ENCODE results near the gene EEPD1.

The EEPD1 gene

DNA sequence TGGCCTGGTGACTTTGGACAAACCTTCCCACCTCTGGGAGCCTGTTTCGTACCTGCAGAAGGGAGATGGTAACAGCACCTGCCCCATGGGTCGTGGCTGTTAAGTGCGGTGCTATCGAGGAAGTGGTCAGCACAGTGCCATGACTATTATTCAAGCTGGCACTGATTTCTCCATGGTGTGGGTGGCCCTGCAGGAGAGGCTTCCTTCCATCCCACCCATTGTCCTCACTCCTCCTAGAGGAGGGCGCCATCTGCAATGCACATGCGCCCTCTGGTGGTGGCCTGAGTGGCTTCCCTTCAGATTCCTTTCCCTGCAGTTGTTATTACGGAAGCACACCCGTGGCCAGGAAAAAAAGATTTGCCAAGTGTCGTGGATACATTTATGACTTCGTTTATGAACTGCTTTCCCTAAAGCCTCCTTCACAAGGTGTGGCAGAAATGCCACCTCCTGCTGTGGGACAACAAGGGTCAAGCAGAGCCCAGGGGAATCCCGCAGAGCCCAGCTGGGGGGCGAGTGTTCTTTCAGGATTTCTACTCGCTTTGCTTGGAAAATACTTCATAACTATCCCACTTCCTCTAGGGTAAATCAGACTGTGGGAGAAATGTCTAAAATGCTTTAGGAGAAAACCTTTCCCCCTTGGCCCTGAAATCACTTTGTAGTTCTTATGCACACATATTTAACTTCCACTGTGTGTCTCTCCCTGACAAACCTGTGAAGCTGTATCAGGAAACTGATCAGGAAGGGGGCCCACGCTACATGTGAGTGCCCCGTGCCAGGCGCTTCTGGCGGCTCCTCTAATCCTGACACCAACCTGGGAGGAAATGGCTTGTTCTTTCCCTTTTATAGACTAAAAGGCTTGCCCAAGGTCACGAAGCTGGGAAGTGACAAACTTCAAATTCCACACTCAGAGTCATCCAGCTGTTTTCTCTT lies 138.6 kb downstream of the EEPD1 start:
- no peak overlapping the region for H3K27ac ChIP-seq

DNA sequence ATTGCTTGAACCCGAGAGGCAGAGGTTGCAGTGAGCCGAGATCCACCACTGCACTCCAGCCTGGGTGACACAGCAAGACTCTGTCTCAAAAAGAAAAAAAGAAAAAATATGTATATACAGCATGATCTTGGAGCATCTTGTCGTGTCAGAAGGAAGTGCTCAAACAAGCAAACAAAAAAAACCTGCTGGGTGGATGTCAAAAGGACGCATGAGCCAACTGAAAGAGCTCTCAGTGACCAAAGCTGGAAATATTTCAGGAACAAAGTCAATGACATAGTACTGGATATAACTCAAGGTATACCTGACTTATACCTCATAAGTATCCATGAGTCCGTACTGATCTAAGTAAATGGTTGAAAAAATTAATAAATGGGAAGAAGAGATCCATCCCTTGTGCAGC lies 142.0 kb downstream of the EEPD1 start:
- H3K9me3 ChIP-seq (ENCODE audit: low read depth, low read length), result no peaks in the 10 kb centered on the region
- no peak overlapping the region for H3K27ac ChIP-seq
- no peak overlapping the region for H3K9ac ChIP-seq (ENCODE audit: insufficient read length)
- TF ChIP-seq POLR2AphosphoS5 (IDR thresholded peaks at IDR 0.05; ENCODE audit: borderline replicate concordance, low read depth, low read length) (no peak), FOXP2 (optimal IDR thresholded peaks at IDR 0.05; ENCODE audit: control extremely low read depth, extremely low read length, insufficient read depth) (no peak), EZH2 (IDR thresholded peaks at IDR 0.05) (no peak)
- no peak for DNase-seq (ENCODE audit: low read depth, low spot score)
- H3K36me3 ChIP-seq (ENCODE audit: insufficient read depth, low read length), result no peaks in the 10 kb centered on the region
- H3K4me3 ChIP-seq, result no peak overlapping the region

More for the DNA sequence above, 138.6 kb downstream of the EEPD1 start:
- no peaks in the 10 kb centered on the region for H3K9me3 ChIP-seq (ENCODE audit: low read depth, low read length)
- H3K9ac ChIP-seq (ENCODE audit: insufficient read length), result peak overlapping the region; percentile 55
- H3K36me3 ChIP-seq (ENCODE audit: insufficient read depth, low read length), result no peaks in the 10 kb centered on the region
- DNase-seq (ENCODE audit: low read depth, low spot score), result peak; percentile 59
- peak overlapping the region; percentile 73 for H3K4me3 ChIP-seq
- no peak for TF ChIP-seq EZH2 (IDR thresholded peaks at IDR 0.05)
- no peak for TF ChIP-seq POLR2AphosphoS5 (IDR thresholded peaks at IDR 0.05; ENCODE audit: borderline replicate concordance, low read depth, low read length)
- no peak for TF ChIP-seq FOXP2 (optimal IDR thresholded peaks at IDR 0.05; ENCODE audit: control extremely low read depth, extremely low read length, insufficient read depth)

DNA sequence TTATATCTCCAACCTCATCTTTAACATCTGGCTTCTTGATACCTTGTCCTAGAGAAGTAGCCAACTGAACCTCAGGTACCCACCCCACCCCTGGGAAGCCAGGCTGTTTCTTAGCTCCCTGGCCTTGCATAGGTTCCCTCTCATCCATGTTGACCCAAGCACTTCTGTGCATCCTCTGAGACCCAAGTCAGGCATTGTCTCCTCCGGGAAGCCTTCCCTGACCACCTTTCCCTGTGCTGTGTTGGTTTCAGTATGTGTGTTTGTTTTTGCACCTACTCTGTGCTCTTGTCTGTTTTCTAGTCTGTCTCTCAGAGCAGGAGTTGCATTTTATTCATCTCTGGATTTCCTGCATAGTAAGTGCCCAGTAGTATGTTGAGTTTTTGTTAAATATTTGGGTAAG lies 143.2 kb downstream of the EEPD1 start:
- TF ChIP-seq FOXP2 (optimal IDR thresholded peaks at IDR 0.05; ENCODE audit: control extremely low read depth, extremely low read length, insufficient read depth), result no peak
- TF ChIP-seq POLR2AphosphoS5 (IDR thresholded peaks at IDR 0.05; ENCODE audit: borderline replicate concordance, low read depth, low read length), result no peak
- TF ChIP-seq EZH2 (IDR thresholded peaks at IDR 0.05), result no peak
- H3K36me3 ChIP-seq (ENCODE audit: insufficient read depth, low read length), result no peaks in the 10 kb centered on the region

DNA sequence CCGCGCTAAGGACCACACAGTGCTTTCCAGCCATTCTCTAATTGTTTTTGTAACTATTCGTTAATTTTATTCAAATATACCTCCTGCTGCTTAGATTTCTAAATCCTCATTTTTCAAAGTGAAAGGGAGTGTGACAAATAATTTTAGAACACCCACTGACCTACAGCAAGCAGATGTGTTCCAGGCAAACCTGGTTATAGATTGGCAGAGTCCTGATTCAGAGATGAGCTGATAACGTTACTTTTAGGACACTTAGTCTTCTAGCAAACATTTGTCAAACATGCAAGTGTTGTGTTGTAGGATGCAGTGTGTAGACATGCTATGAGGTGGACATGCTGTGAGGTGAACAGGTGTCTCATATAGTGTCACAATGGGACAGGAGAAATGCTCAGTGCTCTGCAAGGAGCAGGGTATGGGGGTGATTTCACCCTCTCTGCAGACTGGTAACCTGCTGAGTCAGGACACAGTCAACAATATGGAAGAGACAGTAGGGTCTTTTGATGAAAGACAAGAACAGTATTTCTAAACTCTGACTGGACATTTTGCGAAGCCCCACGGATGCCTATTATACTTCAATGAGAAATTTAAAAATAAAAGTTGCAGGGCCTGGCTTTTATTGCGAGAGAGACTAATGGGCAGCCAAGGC lies 144.4 kb downstream of the EEPD1 start:
- no peak for DNase-seq (ENCODE audit: low read depth, low spot score)
- no peaks in the 10 kb centered on the region for H3K36me3 ChIP-seq (ENCODE audit: insufficient read depth, low read length)
- H3K4me3 ChIP-seq, result no peak overlapping the region
- TF ChIP-seq EZH2 (IDR thresholded peaks at IDR 0.05), result no peak
- TF ChIP-seq FOXP2 (optimal IDR thresholded peaks at IDR 0.05; ENCODE audit: control extremely low read depth, extremely low read length, insufficient read depth), result no peak
- TF ChIP-seq POLR2AphosphoS5 (IDR thresholded peaks at IDR 0.05; ENCODE audit: borderline replicate concordance, low read depth, low read length), result no peak
- H3K9ac ChIP-seq (ENCODE audit: insufficient read length), result no peak overlapping the region
- no peak overlapping the region for H3K27ac ChIP-seq
- H3K9me3 ChIP-seq (ENCODE audit: low read depth, low read length), result no peaks in the 10 kb centered on the region

More for the DNA sequence above, 143.2 kb downstream of the EEPD1 start:
- no peak for DNase-seq (ENCODE audit: low read depth, low spot score)
- no peak overlapping the region for H3K27ac ChIP-seq
- H3K9ac ChIP-seq (ENCODE audit: insufficient read length), result no peak overlapping the region
- no peaks in the 10 kb centered on the region for H3K9me3 ChIP-seq (ENCODE audit: low read depth, low read length)
- no peak overlapping the region for H3K4me3 ChIP-seq

DNA sequence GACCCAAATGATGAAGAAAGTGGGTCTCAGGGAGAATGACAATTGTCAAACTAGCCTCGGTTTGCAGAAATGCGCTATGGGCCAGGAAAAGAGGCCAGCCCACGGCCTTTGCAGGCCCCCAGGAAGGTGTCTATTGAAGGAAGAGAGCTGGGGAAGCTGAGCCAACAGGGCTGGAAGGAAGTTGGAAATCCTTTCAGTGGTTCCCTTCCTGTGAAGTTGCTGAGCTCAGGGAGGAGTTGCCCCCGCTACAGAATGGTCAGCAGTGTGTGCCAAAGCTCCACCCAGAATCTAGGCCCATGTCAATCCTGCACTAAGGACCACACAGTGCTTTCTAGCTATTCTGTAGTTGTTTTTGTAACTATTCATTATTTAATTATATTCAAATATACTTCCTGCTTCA lies 145.1 kb downstream of the EEPD1 start:
- no peaks in the 10 kb centered on the region for H3K9me3 ChIP-seq (ENCODE audit: low read depth, low read length)
- H3K36me3 ChIP-seq (ENCODE audit: insufficient read depth, low read length), result no peaks in the 10 kb centered on the region
- no peak overlapping the region for H3K4me3 ChIP-seq
- no peak overlapping the region for H3K9ac ChIP-seq (ENCODE audit: insufficient read length)
- TF ChIP-seq FOXP2 (optimal IDR thresholded peaks at IDR 0.05; ENCODE audit: control extremely low read depth, extremely low read length, insufficient read depth) (no peak), EZH2 (IDR thresholded peaks at IDR 0.05) (no peak), POLR2AphosphoS5 (IDR thresholded peaks at IDR 0.05; ENCODE audit: borderline replicate concordance, low read depth, low read length) (no peak)
- no peak overlapping the region for H3K27ac ChIP-seq
- DNase-seq (ENCODE audit: low read depth, low spot score), result no peak

DNA sequence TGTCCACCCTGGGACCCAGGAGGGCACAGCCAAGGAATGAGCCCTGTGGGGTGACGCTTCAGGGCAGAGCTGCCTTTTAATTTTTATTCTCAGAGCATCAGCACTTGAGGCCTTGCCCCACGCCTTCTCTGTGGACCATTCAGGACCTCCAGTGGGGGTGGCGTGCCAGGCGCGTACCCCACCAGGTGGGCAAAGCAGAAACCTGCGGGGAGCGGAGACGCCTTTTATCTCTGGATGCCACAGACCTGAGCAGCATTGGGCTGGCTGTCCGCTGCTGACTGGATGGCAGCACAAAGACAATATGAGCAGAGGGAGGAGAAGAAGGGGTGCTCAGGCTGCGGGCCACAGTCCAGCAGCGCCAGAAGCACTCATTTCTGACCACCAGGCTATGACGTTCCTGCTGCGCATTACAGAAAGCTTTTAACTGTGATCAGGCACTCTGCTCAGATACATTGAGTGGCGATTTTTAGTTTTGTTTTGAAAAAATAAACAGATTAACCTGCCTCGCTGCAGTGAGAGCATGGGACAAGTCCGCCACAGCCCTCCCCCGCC lies 146.2 kb downstream of the EEPD1 start:
- no peaks in the 10 kb centered on the region for H3K9me3 ChIP-seq (ENCODE audit: low read depth, low read length)
- TF ChIP-seq EZH2 (IDR thresholded peaks at IDR 0.05) (no peak), FOXP2 (optimal IDR thresholded peaks at IDR 0.05; ENCODE audit: control extremely low read depth, extremely low read length, insufficient read depth) (no peak), POLR2AphosphoS5 (IDR thresholded peaks at IDR 0.05; ENCODE audit: borderline replicate concordance, low read depth, low read length) (no peak)
- no peaks in the 10 kb centered on the region for H3K36me3 ChIP-seq (ENCODE audit: insufficient read depth, low read length)
- DNase-seq (ENCODE audit: low read depth, low spot score), result no peak
- no peak overlapping the region for H3K27ac ChIP-seq
- H3K4me3 ChIP-seq, result no peak overlapping the region
- no peak overlapping the region for H3K9ac ChIP-seq (ENCODE audit: insufficient read length)

DNA sequence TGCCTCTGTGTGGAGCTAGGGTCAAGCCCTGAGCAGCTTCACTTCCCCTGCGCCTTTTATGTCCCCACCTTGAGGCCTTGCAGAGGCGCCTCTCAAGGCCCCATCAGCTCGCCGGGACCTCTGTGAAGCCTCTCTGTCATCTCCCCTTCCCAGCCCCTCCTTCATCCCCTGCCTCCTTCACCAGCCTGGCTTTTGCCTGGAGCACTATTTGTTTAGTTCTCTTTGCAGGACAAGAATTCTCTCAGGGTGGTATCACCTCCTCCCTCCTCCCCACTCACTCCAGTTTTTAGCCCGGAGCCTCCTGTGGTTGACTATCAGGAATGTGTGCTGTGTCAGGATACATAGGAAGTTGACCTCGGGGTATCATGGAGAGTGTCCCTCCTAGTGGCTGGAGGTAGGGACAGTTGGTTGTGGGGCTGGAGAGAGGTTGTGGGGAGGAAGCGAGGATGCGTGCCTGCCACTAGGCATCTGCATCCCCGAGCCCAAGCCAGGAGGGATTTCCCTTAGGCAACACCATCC lies 146.8 kb downstream of the EEPD1 start:
- no peak overlapping the region for H3K9ac ChIP-seq (ENCODE audit: insufficient read length)
- H3K36me3 ChIP-seq (ENCODE audit: insufficient read depth, low read length), result no peaks in the 10 kb centered on the region
- H3K27ac ChIP-seq, result no peak overlapping the region
- no peak for TF ChIP-seq FOXP2 (optimal IDR thresholded peaks at IDR 0.05; ENCODE audit: control extremely low read depth, extremely low read length, insufficient read depth)
- no peak for TF ChIP-seq POLR2AphosphoS5 (IDR thresholded peaks at IDR 0.05; ENCODE audit: borderline replicate concordance, low read depth, low read length)
- no peak for TF ChIP-seq EZH2 (IDR thresholded peaks at IDR 0.05)
- no peak for DNase-seq (ENCODE audit: low read depth, low spot score)
- H3K9me3 ChIP-seq (ENCODE audit: low read depth, low read length), result no peaks in the 10 kb centered on the region
- no peak overlapping the region for H3K4me3 ChIP-seq

Data from SK-N-MC (cell line).